Neural progenitor cell (in vitro differentiated cells): ENCODE data around the gene FREM1. TPM values are rescaled to one million over a fixed set of nuclear protein-coding genes. Genes with fewer than 3 reads are reported as not detected.

Experiments
- DNase-seq: peaks from one replicate; pipeline ENCODE4 v3.0.0-alpha.2; 2016; ENCODE audit warnings: low spot score
- H2AFZ ChIP-seq: fragments of 200-600 bp; sonication (generic); replicated peaks from 2 replicates; pipeline ENCODE4 v1.6.1; 2016; ENCODE audit warnings: antibody characterized with exemption
- H3F3A ChIP-seq: fragments of 200-600 bp; sonication (generic); 2 replicates; pipeline ENCODE4 v1.6.1; 2016; ENCODE audit warnings: antibody characterized with exemption, low read depth
- H3K27ac ChIP-seq: fragments of 200-600 bp; sonication (generic); 2 replicates; pipeline ENCODE4 v1.5.1; 2016; ENCODE audit warnings: mild to moderate bottlenecking
- H3K27me3 ChIP-seq: fragments of 200-600 bp; sonication (generic); 2 replicates; pipeline ENCODE4 v1.6.1; 2016; ENCODE audit warnings: mild to moderate bottlenecking, moderate library complexity
- H3K36me3 ChIP-seq: fragments of 200-600 bp; sonication (generic); 2 replicates; pipeline ENCODE4 v1.5.1; 2016
- H3K4me1 ChIP-seq: fragments of 200-600 bp; sonication (generic); 2 replicates; pipeline ENCODE4 v1.6.1; 2016; ENCODE audit warnings: mixed run types
- H3K4me2 ChIP-seq: fragments of 200-600 bp; sonication (generic); 2 replicates; pipeline ENCODE4 v1.6.1; 2016
- H3K4me3 ChIP-seq: fragments of 200-600 bp; sonication (generic); 2 replicates; pipeline ENCODE4 v1.5.1; 2016
- H3K79me2 ChIP-seq: fragments of 200-600 bp; sonication (generic); 2 replicates; pipeline ENCODE4 v1.6.1; 2016; ENCODE audit warnings: low read depth
- H3K9ac ChIP-seq: fragments of 200-600 bp; sonication (generic); 2 replicates; pipeline ENCODE4 v1.6.1; 2016
- H3K9me3 ChIP-seq: fragments of 200-600 bp; sonication (generic); 2 replicates; pipeline ENCODE4 v1.5.1; 2016; ENCODE audit warnings: low read depth
- H4K20me1 ChIP-seq: fragments of 200-600 bp; sonication (generic); 2 replicates; pipeline ENCODE4 v1.6.1; 2016; ENCODE audit warnings: low read depth
- H3K27ac Mint-ChIP-seq: 3 replicates; pipeline ENCODE4 v1.8.0; 2021; ENCODE audit warnings: mixed read lengths
- H3K27me3 Mint-ChIP-seq: 2 replicates; pipeline ENCODE4 v1.8.0; 2022; ENCODE audit warnings: low read depth, mild to moderate bottlenecking, inconsistent platforms, moderate library complexity, mixed read lengths; ENCODE audit not compliant: insufficient read depth
- H3K36me3 Mint-ChIP-seq: 3 replicates; pipeline ENCODE4 v1.8.0; 2021; ENCODE audit warnings: mixed read lengths
- H3K4me1 Mint-ChIP-seq: 3 replicates; pipeline ENCODE4 v1.8.0; 2021; ENCODE audit warnings: mixed read lengths
- H3K4me3 Mint-ChIP-seq: 3 replicates; pipeline ENCODE4 v1.8.0; 2021; ENCODE audit warnings: mild to moderate bottlenecking, moderate library complexity, mixed read lengths
- H3K9me3 Mint-ChIP-seq: 3 replicates; pipeline ENCODE4 v1.8.0; 2020; ENCODE audit warnings: mixed read lengths
- CTCF ChIP-seq: fragments of 200-600 bp; sonication (generic); IDR thresholded peaks from 2 replicates; pipeline ENCODE4 v1.5.1; 2017; ENCODE audit warnings: antibody characterized with exemption, mild to moderate bottlenecking
- EZH2 ChIP-seq: fragments of 200-600 bp; sonication (generic); IDR thresholded peaks from 2 replicates; pipeline ENCODE4 v1.6.1; 2017; ENCODE audit warnings: antibody characterized with exemption, mild to moderate bottlenecking, moderate library complexity
- EZH2phosphoT487 ChIP-seq: fragments of 200-600 bp; sonication (generic); IDR thresholded peaks from 2 replicates; pipeline ENCODE4 v1.6.1; 2017; ENCODE audit warnings: antibody characterized with exemption
- total RNA-seq: library from RNA; depleted of rRNA; stranded (reverse); fragments of >200 nt; gene quantifications from 2 replicates; pipeline ENCODE4 v1.2.3, GENCODE V29; 2015; ENCODE audit warnings: low replicate concordance

The FREM1 gene
- total RNA-seq, 1 donor from 2014 or later = 1.2 TPM

- TF ChIP-seq CTCF = no peak
- no peak for TF ChIP-seq EZH2
- TF ChIP-seq EZH2phosphoT487 = no peak
- Histone ChIP-seq H3K4me2 (no peak overlapping the region), H3K27ac (no peak overlapping the region), H3K9ac (no peak overlapping the region), H3K9me3 (no peaks in the 10 kb centered on the region), H3K4me1 (no peaks in the 10 kb centered on the region), H3K27me3 (no peaks in the 10 kb centered on the region), H3F3A (no peaks in the 10 kb centered on the region), H3K4me3 (no peak overlapping the region), H2AFZ (no peak overlapping the region), H4K20me1 (no peaks in the 10 kb centered on the region), H3K79me2 (no peaks in the 10 kb centered on the region), H3K36me3 (no peaks in the 10 kb centered on the region)
- peaks cover 29% of the 10 kb centered on the region for H3K36me3 Mint-ChIP-seq
- no peak overlapping the region for H3K4me3 Mint-ChIP-seq
- H3K27ac Mint-ChIP-seq = no peak overlapping the region
- H3K4me1 Mint-ChIP-seq = no peaks in the 10 kb centered on the region
- no peaks in the 10 kb centered on the region for H3K27me3 Mint-ChIP-seq
- no peak for DNase-seq
- no peaks in the 10 kb centered on the region for H3K9me3 Mint-ChIP-seq
Observed at GRCh38 chr9:14788846-14789245, 121.4 kb downstream of the FREM1 start.

GRCh38 chr9:14783358-14783757 lies 126.9 kb downstream of the FREM1 start:
- Mint-ChIP-seq H3K27me3 (no peaks in the 10 kb centered on the region), H3K9me3 (no peaks in the 10 kb centered on the region), H3K4me3 (no peak overlapping the region), H3K36me3 (peaks cover 20% of the 10 kb centered on the region), H3K4me1 (no peaks in the 10 kb centered on the region), H3K27ac (no peak overlapping the region)
- Histone ChIP-seq H3K79me2 (no peaks in the 10 kb centered on the region), H2AFZ (no peak overlapping the region), H3K9me3 (no peaks in the 10 kb centered on the region), H3K4me2 (no peak overlapping the region), H3F3A (no peaks in the 10 kb centered on the region), H3K9ac (no peak overlapping the region), H3K4me3 (no peak overlapping the region), H3K4me1 (no peaks in the 10 kb centered on the region), H3K36me3 (no peaks in the 10 kb centered on the region), H4K20me1 (no peaks in the 10 kb centered on the region), H3K27ac (no peak overlapping the region), H3K27me3 (no peaks in the 10 kb centered on the region)
- DNase-seq = no peak
- no peak for TF ChIP-seq EZH2
- TF ChIP-seq EZH2phosphoT487 = no peak
- TF ChIP-seq CTCF = no peak

GRCh38 chr9:14782286-14783051 lies 127.8 kb downstream of the FREM1 start:
- no peaks in the 10 kb centered on the region for H3K4me1 Mint-ChIP-seq
- TF ChIP-seq EZH2phosphoT487 (no peak), EZH2 (no peak), CTCF (no peak)
- Histone ChIP-seq H2AFZ (no peak overlapping the region), H3K4me2 (no peak overlapping the region), H3K4me1 (no peaks in the 10 kb centered on the region), H4K20me1 (no peaks in the 10 kb centered on the region), H3K9ac (no peak overlapping the region), H3F3A (no peaks in the 10 kb centered on the region), H3K4me3 (no peak overlapping the region), H3K27me3 (no peaks in the 10 kb centered on the region), H3K9me3 (no peaks in the 10 kb centered on the region), H3K27ac (no peak overlapping the region), H3K79me2 (no peaks in the 10 kb centered on the region), H3K36me3 (no peaks in the 10 kb centered on the region)
- no peak overlapping the region for H3K4me3 Mint-ChIP-seq
- peaks cover 18% of the 10 kb centered on the region for H3K36me3 Mint-ChIP-seq
- no peak for DNase-seq
- H3K27me3 Mint-ChIP-seq = peaks cover 2% of the 10 kb centered on the region
- no peaks in the 10 kb centered on the region for H3K9me3 Mint-ChIP-seq
- no peak overlapping the region for H3K27ac Mint-ChIP-seq
